Medulla oblongata (tissue), 1 donor: ENCODE measurements around the gene COA1.

Source experiments
- DNase-seq: peaks from one replicate; pipeline ENCODE4 v3.0.0-alpha.2; 2015; ENCODE audit errors: extremely low spot score

Gene COA1

DNA sequence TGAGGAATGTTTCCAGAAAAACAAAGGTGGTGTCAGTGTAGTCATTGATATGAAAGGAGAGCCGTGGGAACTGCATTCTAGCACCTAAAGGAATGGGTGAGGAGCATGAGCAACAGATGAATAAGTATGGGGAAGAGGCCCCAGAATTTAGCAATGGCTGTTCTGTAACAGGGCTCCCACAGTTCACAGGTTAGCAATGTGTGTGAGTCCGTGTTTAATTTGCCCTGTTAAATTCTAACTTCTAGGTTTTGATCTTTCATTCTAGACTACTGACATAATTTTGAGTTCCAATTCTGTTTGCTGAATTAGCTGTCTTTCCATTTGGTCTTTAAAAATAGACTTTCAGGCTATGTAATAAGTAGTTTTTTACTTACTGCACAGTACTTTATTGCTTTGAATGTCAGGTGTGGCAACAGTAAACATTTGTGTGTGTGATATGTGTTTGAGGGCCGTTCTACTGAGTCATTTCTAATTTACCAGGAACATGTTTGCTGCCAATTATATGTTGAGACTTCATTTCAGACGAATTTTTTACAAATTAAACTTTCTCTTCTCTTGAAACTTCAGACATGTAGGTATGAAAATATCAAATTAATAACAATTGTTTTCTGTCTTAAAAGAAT is 137.7 kb downstream of the COA1 start:
- no peak for DNase-seq

DNA sequence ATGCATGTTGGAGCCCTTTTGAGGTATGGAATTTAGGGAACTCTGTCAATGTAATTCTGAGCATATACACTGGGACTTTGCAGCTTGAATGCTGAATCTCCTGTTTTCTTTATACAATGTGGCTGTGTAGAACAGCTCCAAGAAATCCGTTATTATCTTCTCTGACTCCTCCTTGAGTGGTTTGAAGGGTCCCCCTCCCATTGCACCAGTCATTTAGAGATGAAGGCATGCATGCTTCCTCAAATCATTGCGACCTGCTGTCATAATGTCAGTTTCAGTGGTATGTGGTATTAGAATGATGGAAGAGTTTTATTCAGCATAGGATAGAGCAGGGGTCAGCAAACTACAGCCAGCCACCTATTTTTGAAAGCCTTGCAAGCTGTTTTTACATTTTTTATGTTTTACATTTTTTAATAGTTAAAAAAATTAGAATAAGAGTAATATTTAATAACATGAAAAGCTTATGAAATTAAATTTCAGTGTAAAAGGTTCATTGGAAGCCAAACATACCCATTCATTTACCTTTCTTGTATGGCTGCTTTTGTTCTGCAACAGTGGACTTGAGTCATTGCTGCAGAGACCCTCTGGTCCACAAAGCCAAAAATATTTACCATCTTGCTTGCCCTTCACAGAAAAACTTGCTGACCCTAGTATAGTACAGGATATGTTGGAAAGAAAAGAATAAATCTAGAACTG is 138.3 kb downstream of the COA1 start:
- no peak for DNase-seq

DNA sequence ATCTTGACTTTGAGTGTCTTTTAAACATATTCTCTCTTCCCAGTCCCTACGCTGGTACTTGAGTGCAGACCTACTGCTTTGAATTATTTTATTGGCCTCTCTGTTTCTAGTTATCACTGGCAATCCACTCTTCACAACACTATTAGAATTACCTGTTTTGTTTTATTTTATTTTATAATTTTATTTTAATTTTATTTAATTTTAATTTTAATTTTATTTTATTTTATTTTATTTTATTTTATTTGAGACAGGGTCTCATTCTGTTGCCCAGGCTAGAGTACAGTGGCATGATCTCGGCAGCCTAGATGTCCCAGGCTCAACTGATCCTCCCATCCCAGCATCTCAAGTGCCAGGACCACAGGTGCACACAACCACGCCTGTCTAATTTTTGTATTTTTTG is 139.6 kb downstream of the COA1 start:
- DNase-seq, result no peak
